Neural cell (in vitro differentiated cells): Measurements from ENCODE around the gene SLAIN2. TPM values are rescaled to one million over a fixed set of nuclear protein-coding genes. Genes with fewer than 3 reads are reported as not detected.

Experiments used
- H2AFZ ChIP-seq: fragments of 200-600, 300-800 bp; sonication (generic), shearing (Covaris generic); 2 replicates; pipeline ENCODE4 v1.6.0; 2014; ENCODE audit warnings: low read depth, mild to moderate bottlenecking, antibody characterized with exemption, low read length, moderate library complexity
- H3F3A ChIP-seq: fragments of 200-600 bp; shearing (Covaris generic); 2 replicates; pipeline ENCODE4 v1.6.1; 2016; ENCODE audit warnings: mild to moderate bottlenecking, moderate library complexity, mixed read lengths, antibody characterized with exemption, low read length; ENCODE audit not compliant: insufficient read depth, poor library complexity, severe bottlenecking
- H3K27ac ChIP-seq: fragments of 200-600, 300-800 bp; sonication (generic), shearing (Covaris generic); 2 replicates; pipeline ENCODE4 v1.5.1; 2014; ENCODE audit warnings: mild to moderate bottlenecking, low read length, moderate library complexity
- H3K27me3 ChIP-seq: fragments of 300-800, 200-600 bp; sonication (generic), shearing (Covaris generic); 2 replicates; pipeline ENCODE4 v1.6.0; 2014; ENCODE audit warnings: mild to moderate bottlenecking, low read depth, low read length, moderate library complexity; ENCODE audit not compliant: insufficient read depth
- H3K36me3 ChIP-seq: fragments of 300-800, 200-600 bp; sonication (generic), shearing (Covaris generic); 2 replicates; pipeline ENCODE4 v1.5.1; 2014; ENCODE audit warnings: mild to moderate bottlenecking, antibody characterized with exemption, low read length, moderate library complexity; ENCODE audit not compliant: insufficient read depth
- H3K4me2 ChIP-seq: fragments of 300-800, 200-600 bp; sonication (generic), shearing (Covaris generic); 2 replicates; pipeline ENCODE4 v1.6.0; 2014; ENCODE audit warnings: mild to moderate bottlenecking, low read length
- H3K4me3 ChIP-seq: fragments of 300-800, 200-600 bp; sonication (generic), shearing (Covaris generic); 2 replicates; pipeline ENCODE4 v1.5.1; 2014; ENCODE audit warnings: mild to moderate bottlenecking, low read length, moderate library complexity
- H3K79me2 ChIP-seq: fragments of 200-600 bp; shearing (Covaris generic); replicated peaks from 2 replicates; pipeline ENCODE4 v1.6.0; 2014; ENCODE audit warnings: mild to moderate bottlenecking, low read length, moderate library complexity; ENCODE audit not compliant: insufficient read depth
- H3K9ac ChIP-seq: fragments of 300-800, 200-600 bp; sonication (generic), shearing (Covaris generic); 2 replicates; pipeline ENCODE4 v1.6.1; 2016; ENCODE audit warnings: mild to moderate bottlenecking, low read length, mixed read lengths
- H3K9me2 ChIP-seq: fragments of 200-600 bp; shearing (Covaris generic); 2 replicates; pipeline ENCODE4 v1.6.1; 2016; ENCODE audit warnings: mild to moderate bottlenecking, low read length, mixed read lengths; ENCODE audit not compliant: insufficient read depth
- H3K9me3 ChIP-seq: fragments of 200-600, 300-800 bp; sonication (generic), shearing (Covaris generic); 2 replicates; pipeline ENCODE4 v1.6.1; 2016; ENCODE audit warnings: mild to moderate bottlenecking, mixed run types, low read length, moderate library complexity, mixed read lengths
- H4K20me1 ChIP-seq: fragments of 200-600 bp; shearing (Covaris generic); 2 replicates; pipeline ENCODE4 v1.6.1; 2016; ENCODE audit warnings: mild to moderate bottlenecking, mixed run types; ENCODE audit not compliant: insufficient read depth
- EP300 ChIP-seq: fragments of 450-650 bp; conservative IDR thresholded peaks from 2 replicates; pipeline ENCODE4 v1.6.1; 2014; ENCODE audit warnings: antibody characterized with exemption, mild to moderate bottlenecking, moderate library complexity; ENCODE audit not compliant: poor library complexity, severe bottlenecking
- EZH2 ChIP-seq: fragments of 200-600, 300-800 bp; shearing (Covaris generic), sonication (generic); IDR thresholded peaks from 2 replicates; pipeline ENCODE4 v1.6.1; 2014; ENCODE audit warnings: antibody characterized with exemption, low read length, borderline replicate concordance, mild to moderate bottlenecking; ENCODE audit not compliant: insufficient read depth, poor library complexity, severe bottlenecking
- MXI1 ChIP-seq: fragments of 450-650 bp; conservative IDR thresholded peaks from 2 replicates; pipeline ENCODE4 v1.6.1; 2014; ENCODE audit warnings: antibody characterized with exemption, mild to moderate bottlenecking; ENCODE audit not compliant: poor library complexity, severe bottlenecking
- POLR2AphosphoS5 ChIP-seq: IDR thresholded peaks from 2 replicates; pipeline ENCODE4 v1.6.1; 2012
- RAD21 ChIP-seq: fragments of 450-650 bp; conservative IDR thresholded peaks from 2 replicates; pipeline ENCODE4 v1.6.1; 2014; ENCODE audit warnings: antibody characterized with exemption, mild to moderate bottlenecking, moderate library complexity
- SMC3 ChIP-seq: fragments of 450-650 bp; conservative IDR thresholded peaks from 2 replicates; pipeline ENCODE4 v1.6.1; 2014; ENCODE audit warnings: antibody characterized with exemption, mild to moderate bottlenecking, moderate library complexity; ENCODE audit not compliant: poor library complexity
- TAF1 ChIP-seq: IDR thresholded peaks from 2 replicates; pipeline ENCODE4 v1.6.1; 2012; ENCODE audit warnings: low read depth
- polyA plus RNA-seq: library from polyadenylated mRNA; depleted of rRNA; stranded (reverse); fragments of >200 nt; gene quantifications from 2 replicates; pipeline ENCODE4 v1.2.3, GENCODE V29; 2014
- TF ChIP-seq, protein P1 (sequence below): fragments of 450-650 bp; IDR thresholded peaks from 2 replicates; pipeline ENCODE4 v1.5.1; 2014; ENCODE audit warnings: antibody characterized with exemption, mild to moderate bottlenecking, moderate library complexity; ENCODE audit not compliant: poor library complexity, severe bottlenecking
- TF ChIP-seq, protein P2 (sequence below): IDR thresholded peaks from 2 replicates; pipeline ENCODE4 v1.6.1; 2012; ENCODE audit warnings: borderline replicate concordance

SLAIN2 gene
- polyA plus RNA-seq, 1 donor from 2014 or later: 43.2 TPM

DNA sequence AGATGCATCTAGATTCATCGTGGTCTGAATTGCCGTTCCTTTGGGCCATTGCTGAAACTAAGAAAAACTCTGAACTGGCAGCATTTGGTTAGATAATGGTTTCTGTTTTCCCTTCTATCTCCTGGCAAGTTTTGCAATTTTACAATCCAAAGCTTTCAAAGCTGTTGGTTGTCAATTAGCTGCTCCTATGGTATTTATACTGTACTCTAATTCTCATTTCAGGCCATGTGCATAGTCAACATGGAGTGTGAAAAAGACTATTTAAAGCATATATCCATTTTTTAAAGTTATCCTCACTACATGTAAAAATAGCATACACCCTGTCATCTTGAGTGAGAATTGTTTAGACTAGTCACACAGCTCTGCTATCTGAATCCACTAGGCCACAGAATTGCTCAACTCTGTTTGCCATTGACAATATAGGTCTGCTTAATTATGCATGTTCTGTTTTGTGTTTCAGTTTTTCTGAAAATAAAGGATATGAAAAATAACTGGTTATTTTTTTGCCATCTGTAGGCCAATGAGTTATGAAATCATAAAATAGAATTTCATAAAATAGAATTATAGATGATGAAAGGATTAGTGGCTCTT lies 44.0 kb upstream of the SLAIN2 start:
- Histone ChIP-seq H3K9me3 (no peaks in the 10 kb centered on the region), H3K27me3 (no peaks in the 10 kb centered on the region), H3K9me2 (no peaks in the 10 kb centered on the region)

DNA sequence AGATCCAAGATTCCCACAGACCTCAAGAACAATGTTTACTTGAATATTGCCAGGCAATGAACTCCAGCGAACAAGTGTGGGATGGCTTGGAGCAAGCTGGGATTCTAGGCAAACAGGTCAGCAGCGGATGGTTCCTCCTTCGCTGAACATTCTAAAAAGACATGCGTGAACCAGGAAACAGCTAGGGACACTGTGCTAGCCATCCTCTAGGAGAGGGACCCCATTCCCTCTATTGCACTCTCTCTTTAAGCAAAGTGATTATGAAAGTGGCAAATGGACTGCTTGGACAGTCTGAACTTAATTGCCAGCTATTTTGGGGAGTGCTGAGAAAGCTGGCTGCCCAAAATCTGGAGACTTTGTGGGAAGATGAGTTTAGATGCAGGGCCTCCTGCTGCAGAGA lies 41.8 kb upstream of the SLAIN2 start:
- Histone ChIP-seq H3K9me3 (no peaks in the 10 kb centered on the region), H3K27me3 (no peaks in the 10 kb centered on the region), H3K36me3 (no peaks in the 10 kb centered on the region), H3K9me2 (no peaks in the 10 kb centered on the region), H3K79me2 (no peaks in the 10 kb centered on the region), H3K4me2 (no peak overlapping the region), H3K4me3 (no peak overlapping the region), H3K27ac (no peak overlapping the region), H4K20me1 (no peaks in the 10 kb centered on the region), H2AFZ (no peak overlapping the region), H3K9ac (no peak overlapping the region), H3F3A (no peaks in the 10 kb centered on the region)
- TF ChIP-seq MXI1 (no peak), SMC3 (no peak), EZH2 (no peak), EP300 (no peak), RAD21 (no peak), TAF1 (no peak), POLR2AphosphoS5 (no peak)
- TF ChIP-seq, protein P1, sequence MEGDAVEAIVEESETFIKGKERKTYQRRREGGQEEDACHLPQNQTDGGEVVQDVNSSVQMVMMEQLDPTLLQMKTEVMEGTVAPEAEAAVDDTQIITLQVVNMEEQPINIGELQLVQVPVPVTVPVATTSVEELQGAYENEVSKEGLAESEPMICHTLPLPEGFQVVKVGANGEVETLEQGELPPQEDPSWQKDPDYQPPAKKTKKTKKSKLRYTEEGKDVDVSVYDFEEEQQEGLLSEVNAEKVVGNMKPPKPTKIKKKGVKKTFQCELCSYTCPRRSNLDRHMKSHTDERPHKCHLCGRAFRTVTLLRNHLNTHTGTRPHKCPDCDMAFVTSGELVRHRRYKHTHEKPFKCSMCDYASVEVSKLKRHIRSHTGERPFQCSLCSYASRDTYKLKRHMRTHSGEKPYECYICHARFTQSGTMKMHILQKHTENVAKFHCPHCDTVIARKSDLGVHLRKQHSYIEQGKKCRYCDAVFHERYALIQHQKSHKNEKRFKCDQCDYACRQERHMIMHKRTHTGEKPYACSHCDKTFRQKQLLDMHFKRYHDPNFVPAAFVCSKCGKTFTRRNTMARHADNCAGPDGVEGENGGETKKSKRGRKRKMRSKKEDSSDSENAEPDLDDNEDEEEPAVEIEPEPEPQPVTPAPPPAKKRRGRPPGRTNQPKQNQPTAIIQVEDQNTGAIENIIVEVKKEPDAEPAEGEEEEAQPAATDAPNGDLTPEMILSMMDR: no peak
- TF ChIP-seq, protein P2, sequence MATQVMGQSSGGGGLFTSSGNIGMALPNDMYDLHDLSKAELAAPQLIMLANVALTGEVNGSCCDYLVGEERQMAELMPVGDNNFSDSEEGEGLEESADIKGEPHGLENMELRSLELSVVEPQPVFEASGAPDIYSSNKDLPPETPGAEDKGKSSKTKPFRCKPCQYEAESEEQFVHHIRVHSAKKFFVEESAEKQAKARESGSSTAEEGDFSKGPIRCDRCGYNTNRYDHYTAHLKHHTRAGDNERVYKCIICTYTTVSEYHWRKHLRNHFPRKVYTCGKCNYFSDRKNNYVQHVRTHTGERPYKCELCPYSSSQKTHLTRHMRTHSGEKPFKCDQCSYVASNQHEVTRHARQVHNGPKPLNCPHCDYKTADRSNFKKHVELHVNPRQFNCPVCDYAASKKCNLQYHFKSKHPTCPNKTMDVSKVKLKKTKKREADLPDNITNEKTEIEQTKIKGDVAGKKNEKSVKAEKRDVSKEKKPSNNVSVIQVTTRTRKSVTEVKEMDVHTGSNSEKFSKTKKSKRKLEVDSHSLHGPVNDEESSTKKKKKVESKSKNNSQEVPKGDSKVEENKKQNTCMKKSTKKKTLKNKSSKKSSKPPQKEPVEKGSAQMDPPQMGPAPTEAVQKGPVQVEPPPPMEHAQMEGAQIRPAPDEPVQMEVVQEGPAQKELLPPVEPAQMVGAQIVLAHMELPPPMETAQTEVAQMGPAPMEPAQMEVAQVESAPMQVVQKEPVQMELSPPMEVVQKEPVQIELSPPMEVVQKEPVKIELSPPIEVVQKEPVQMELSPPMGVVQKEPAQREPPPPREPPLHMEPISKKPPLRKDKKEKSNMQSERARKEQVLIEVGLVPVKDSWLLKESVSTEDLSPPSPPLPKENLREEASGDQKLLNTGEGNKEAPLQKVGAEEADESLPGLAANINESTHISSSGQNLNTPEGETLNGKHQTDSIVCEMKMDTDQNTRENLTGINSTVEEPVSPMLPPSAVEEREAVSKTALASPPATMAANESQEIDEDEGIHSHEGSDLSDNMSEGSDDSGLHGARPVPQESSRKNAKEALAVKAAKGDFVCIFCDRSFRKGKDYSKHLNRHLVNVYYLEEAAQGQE: no peak

More for the DNA sequence above, 44.0 kb upstream of the SLAIN2 start:
- Histone ChIP-seq H4K20me1 (no peaks in the 10 kb centered on the region), H3K27ac (no peak overlapping the region), H3K4me2 (no peak overlapping the region), H3K9ac (no peak overlapping the region), H3K36me3 (no peaks in the 10 kb centered on the region), H3K4me3 (no peak overlapping the region), H3K79me2 (no peaks in the 10 kb centered on the region), H2AFZ (no peak overlapping the region), H3F3A (no peaks in the 10 kb centered on the region)
- TF ChIP-seq, protein P2: no peak
- TF ChIP-seq SMC3: no peak
- TF ChIP-seq EZH2: no peak
- no peak for TF ChIP-seq MXI1
- TF ChIP-seq, protein P1: no peak
- no peak for TF ChIP-seq POLR2AphosphoS5
- TF ChIP-seq EP300: no peak
- TF ChIP-seq RAD21: no peak
- no peak for TF ChIP-seq TAF1
